ENCODE data around the gene ARL4D. TPM values are rescaled to one million over a fixed set of nuclear protein-coding genes. Genes with fewer than 3 reads are reported as not detected.

The ARL4D gene
- total RNA-seq, 4 donors from 2014 or later: 17.5 to 31.1 (median 21.9) TPM

GRCh38 chr17:43385046-43385831, 13.6 kb upstream of the ARL4D start:
- no peaks in the 10 kb centered on the region for H3K36me3 ChIP-seq
- H3K9me3 ChIP-seq: no peaks in the 10 kb centered on the region
- no peaks in the 10 kb centered on the region for H3K27me3 ChIP-seq
- H3K27ac ChIP-seq (replicated peaks in 1 of 4): no peak overlapping the region
- DNase-seq (ENCODE audit: extremely low spot score): no peak
- TF ChIP-seq POLR2AphosphoS5 (IDR thresholded peaks at IDR 0.05) (no peak), CTCF (IDR thresholded peaks at IDR 0.05) (no peak), POLR2A (IDR thresholded peaks at IDR 0.05; ENCODE audit: low read depth) (no peak), EP300 (IDR thresholded peaks at IDR 0.05) (no peak)
- WGBS: 66% methylated on average over 5 of the region's 5 CpGs
- no peak overlapping the region for H3K4me3 ChIP-seq
- H3K4me1 ChIP-seq: peaks cover 7 to 21% (median 18%) of the 10 kb centered on the region in 4 donors
- intact Hi-C loops (cut with DNase I): no loop called here

- Histone ChIP-seq H3K4me1 (peaks cover 7 to 22% (median 18%) of the 10 kb centered on the region in 4 donors), H3K36me3 (no peaks in the 10 kb centered on the region), H3K4me3 (peak overlapping the region; percentile 59 to 81 (median 70)), H3K27ac (replicated peaks in 1 of 4) (peak overlapping the region; percentile 95 to 99 (median 97)), H3K9me3 (no peaks in the 10 kb centered on the region), H3K27me3 (no peaks in the 10 kb centered on the region)
- TF ChIP-seq POLR2AphosphoS5 (IDR thresholded peaks at IDR 0.05): peak; percentile 98
- no peak for TF ChIP-seq EP300 (IDR thresholded peaks at IDR 0.05)
- peak; percentile 88 for TF ChIP-seq POLR2A (IDR thresholded peaks at IDR 0.05; ENCODE audit: low read depth)
- TF ChIP-seq CTCF (IDR thresholded peaks at IDR 0.05): no peak
- WGBS: under 1% methylated on average over 24 of the region's 38 CpGs
- intact Hi-C loops (cut with DNase I): no loop called here
- peak; percentile 98 for DNase-seq (ENCODE audit: extremely low spot score)
Observed at GRCh38 chr17:43388359-43389045, 10.3 kb upstream of the ARL4D start.

GRCh38 chr17:43389046-43389947, 9.5 kb upstream of the ARL4D start:
- Histone ChIP-seq H3K4me3 (peak overlapping the region; percentile 59 to 81 (median 70)), H3K9me3 (no peaks in the 10 kb centered on the region), H3K4me1 (peaks cover 11 to 30% (median 26%) of the 10 kb centered on the region in 4 donors), H3K36me3 (no peaks in the 10 kb centered on the region), H3K27me3 (no peaks in the 10 kb centered on the region), H3K27ac (replicated peaks in 1 of 4) (peak overlapping the region; percentile 95 to 99 (median 97))
- WGBS: 1% methylated on average over 31 of the region's 33 CpGs
- intact Hi-C loops (cut with DNase I): no loop called here
- no peak for TF ChIP-seq EP300 (IDR thresholded peaks at IDR 0.05)
- no peak for TF ChIP-seq POLR2A (IDR thresholded peaks at IDR 0.05; ENCODE audit: low read depth)
- peak; percentile 78 to 92 (median 82) for TF ChIP-seq CTCF (IDR thresholded peaks at IDR 0.05)
- TF ChIP-seq POLR2AphosphoS5 (IDR thresholded peaks at IDR 0.05): peak in 1 of 2 donors; percentile 73
- DNase-seq (ENCODE audit: extremely low spot score): peak; percentile 95

GRCh38 chr17:43392397-43392796, 6.4 kb upstream of the ARL4D start:
- intact Hi-C loops (cut with DNase I): loop anchor here (5.0 kb wide), 1 partner anchor 35 kb away; no protein-coding TSS in a partner anchor
- Histone ChIP-seq H3K36me3 (no peaks in the 10 kb centered on the region), H3K4me3 (no peak overlapping the region), H3K4me1 (peaks cover 14 to 28% (median 25%) of the 10 kb centered on the region in 4 donors), H3K27ac (replicated peaks in 1 of 4) (no peak overlapping the region), H3K9me3 (no peaks in the 10 kb centered on the region), H3K27me3 (no peaks in the 10 kb centered on the region)
- TF ChIP-seq EP300 (IDR thresholded peaks at IDR 0.05) (no peak), POLR2AphosphoS5 (IDR thresholded peaks at IDR 0.05) (no peak), POLR2A (IDR thresholded peaks at IDR 0.05; ENCODE audit: low read depth) (no peak), CTCF (IDR thresholded peaks at IDR 0.05) (no peak)
- 89% methylated on average over 4 of the region's 6 CpGs for WGBS
- DNase-seq (ENCODE audit: extremely low spot score): no peak
